ENCODE measurements around the gene UBE2L5.

The UBE2L5 gene

GRCh38 chr13:30406779-30407416 is 15.4 kb upstream of the UBE2L5 start:
- no peak for DNase-seq

GRCh38 chr13:30408319-30409101 is 13.8 kb upstream of the UBE2L5 start:
- DNase-seq = no peak

- no peak for DNase-seq
These were observed 12.2 kb upstream of the UBE2L5 start for GRCh38 chr13:30409886-30410704.

GRCh38 chr13:30410705-30411125 is 11.6 kb upstream of the UBE2L5 start:
- no peak for DNase-seq

- DNase-seq = no peak
These were observed 9.9 kb upstream of the UBE2L5 start for GRCh38 chr13:30412346-30412745.

- DNase-seq = no peak
These were observed 8.5 kb upstream of the UBE2L5 start for GRCh38 chr13:30413842-30414241.

GRCh38 chr13:30415430-30416030 is 6.8 kb upstream of the UBE2L5 start:
- DNase-seq = no peak

- no peak for DNase-seq
These were observed 5.8 kb upstream of the UBE2L5 start for GRCh38 chr13:30416471-30416870.

GRCh38 chr13:30418075-30418716 is 4.1 kb upstream of the UBE2L5 start:
- DNase-seq = peak; percentile 35 to 62

GRCh38 chr13:30418717-30419459 is 3.4 kb upstream of the UBE2L5 start:
- no peak for DNase-seq

GRCh38 chr13:30421093-30422053 is 920 bp upstream of the UBE2L5 start:
- no peak for DNase-seq

GRCh38 chr13:30423891-30424290 is 1.6 kb downstream of the UBE2L5 start:
- no peak for DNase-seq

- DNase-seq = no peak
These were observed 6.9 kb downstream of the UBE2L5 start for GRCh38 chr13:30429235-30429634.

- no peak for DNase-seq
These were observed 7.7 kb downstream of the UBE2L5 start for GRCh38 chr13:30429721-30430694.

- DNase-seq = no peak
These were observed 9.1 kb downstream of the UBE2L5 start for GRCh38 chr13:30431269-30431940.

GRCh38 chr13:30435911-30436451 is 13.7 kb downstream of the UBE2L5 start:
- no peak for DNase-seq

- no peak for DNase-seq
These were observed 14.9 kb downstream of the UBE2L5 start for GRCh38 chr13:30437177-30437576.

GRCh38 chr13:30438286-30438685 is 16.0 kb downstream of the UBE2L5 start:
- DNase-seq = no peak

Data from NCI-H2081 (cell line).